Stimulated activated CD8-positive, alpha-beta memory T cell treated with anti-CD3 and anti-CD28 coated beads, Interleukin-15, amount 100 ng/mL, for 4 hours (primary cell): ENCODE data around the gene CACNA2D1.

Source experiments
- DNase-seq, 2 donors: peaks; one replicate each; pipeline ENCODE4 v3.0.0-alpha.2; 2020; ENCODE audit warnings: low read depth in 2 of 2

Gene CACNA2D1

DNA sequence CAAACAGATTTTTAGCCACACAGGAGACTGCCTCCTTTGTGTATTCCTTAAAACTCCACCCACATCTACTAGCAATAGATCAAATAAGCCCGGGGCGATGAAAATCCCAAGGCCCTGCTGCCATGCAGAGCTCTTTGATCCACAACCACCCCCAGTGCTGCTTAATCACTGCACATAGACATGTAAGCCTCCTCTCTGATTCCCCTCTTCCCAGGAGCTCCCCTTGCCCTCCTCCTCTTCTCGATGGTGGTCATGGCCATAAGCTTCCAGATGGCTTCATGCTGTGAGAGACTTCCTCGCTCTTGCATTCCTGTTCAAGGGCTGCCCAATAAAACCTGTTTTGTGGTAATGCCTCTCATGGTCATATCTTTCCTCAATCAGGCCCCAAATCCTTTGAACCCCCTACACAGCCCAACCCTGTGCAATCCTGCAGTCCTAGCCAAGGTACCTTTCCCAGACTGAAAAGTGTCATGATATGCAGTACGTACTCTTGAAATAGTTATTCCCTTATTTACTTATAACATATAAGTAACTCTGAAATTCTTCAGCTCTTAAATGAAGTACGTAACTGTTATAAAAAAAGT lies 158.5 kb downstream of the CACNA2D1 start:
- no peak for DNase-seq

DNA sequence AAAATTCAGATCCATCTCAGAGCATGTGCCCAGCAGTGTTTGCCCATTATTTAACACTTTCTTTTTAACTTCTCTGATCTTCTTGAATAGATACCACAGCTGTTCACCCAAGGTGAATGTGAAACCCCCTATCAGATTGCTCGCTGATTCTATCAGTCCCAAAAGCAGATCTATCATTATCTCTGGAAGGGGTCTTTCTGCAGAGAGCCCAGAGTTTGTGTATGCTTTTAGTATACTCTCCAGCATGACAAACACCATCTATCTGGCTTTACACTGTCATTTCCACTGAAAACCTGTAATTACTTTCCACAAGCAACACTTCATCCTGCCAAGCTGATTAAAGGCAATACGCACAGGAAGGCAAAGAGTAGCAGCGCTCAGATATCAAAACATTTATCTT lies 168.2 kb downstream of the CACNA2D1 start:
- no peak for DNase-seq

DNA sequence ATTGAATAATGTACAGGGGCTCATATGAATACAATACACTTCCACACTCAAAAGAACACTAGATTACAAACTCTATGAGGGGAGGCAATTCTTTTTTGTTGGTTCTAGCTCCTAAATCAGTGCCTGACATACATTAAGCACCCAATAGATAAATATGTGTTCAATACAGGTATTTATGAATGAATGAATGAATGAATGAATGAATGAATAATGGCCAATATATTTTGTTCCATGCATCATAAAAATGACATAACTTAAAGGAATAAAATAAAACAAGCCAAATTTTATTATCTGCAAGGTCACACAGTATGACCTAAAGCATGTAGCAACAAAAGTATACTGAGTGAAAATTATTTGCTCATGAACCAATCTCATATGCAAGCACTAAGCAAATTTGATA lies 168.9 kb downstream of the CACNA2D1 start:
- DNase-seq = no peak

DNA sequence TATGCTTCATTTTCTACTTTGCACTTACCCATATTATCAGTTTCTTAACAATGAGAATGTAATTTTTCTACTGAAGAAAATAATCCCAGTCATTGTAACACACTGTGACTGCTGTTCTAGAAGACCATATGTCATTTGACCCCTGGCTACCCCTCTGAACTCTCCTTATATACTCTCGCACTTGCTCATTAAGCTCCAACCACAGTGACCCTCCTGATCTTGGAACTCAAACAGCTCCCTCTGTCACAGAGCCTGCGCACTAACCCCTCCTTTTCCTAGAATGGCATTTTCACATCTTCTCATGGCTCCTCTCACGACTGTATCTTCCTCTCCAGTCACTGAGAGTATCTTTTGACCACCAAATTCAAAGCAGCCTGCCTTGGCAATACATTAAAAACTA lies 169.7 kb downstream of the CACNA2D1 start:
- no peak for DNase-seq

DNA sequence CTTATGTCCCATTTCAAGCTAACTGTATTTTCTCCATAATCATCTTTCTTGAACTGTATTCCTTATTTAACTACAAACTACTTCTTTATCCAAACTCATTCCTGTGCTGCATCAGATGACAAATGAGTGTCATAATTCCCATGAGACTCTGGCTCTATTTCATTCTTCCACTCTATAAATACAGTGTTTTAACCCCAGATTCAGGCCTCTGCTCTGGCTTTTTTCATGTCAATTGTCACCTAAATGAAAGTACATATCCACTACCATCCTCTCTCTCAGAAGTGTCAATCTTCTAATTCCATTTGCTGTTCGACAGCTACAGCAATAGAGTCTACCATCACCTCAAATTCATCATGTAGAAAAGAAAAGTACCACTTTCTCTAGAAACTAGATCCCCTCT lies 172.7 kb downstream of the CACNA2D1 start:
- DNase-seq = no peak

DNA sequence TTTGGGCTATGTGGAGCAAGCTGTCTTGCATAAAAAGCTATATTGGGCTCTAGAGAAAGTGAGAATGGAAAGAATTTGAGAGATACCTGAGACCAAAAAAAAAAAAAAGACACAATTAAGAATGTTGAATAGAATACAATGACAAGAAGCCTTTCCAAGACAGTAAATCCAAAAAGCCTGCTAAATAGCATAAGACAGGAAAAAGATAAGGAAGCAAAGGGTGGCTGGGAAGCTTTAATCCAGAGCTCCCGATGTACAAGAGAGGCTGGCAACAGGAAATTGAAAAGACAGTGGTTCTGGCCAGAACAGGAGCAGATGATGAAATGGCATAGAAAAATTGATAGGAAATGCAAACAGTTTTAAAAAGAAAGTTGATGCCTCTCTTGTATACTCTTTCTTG lies 174.9 kb downstream of the CACNA2D1 start:
- no peak for DNase-seq

DNA sequence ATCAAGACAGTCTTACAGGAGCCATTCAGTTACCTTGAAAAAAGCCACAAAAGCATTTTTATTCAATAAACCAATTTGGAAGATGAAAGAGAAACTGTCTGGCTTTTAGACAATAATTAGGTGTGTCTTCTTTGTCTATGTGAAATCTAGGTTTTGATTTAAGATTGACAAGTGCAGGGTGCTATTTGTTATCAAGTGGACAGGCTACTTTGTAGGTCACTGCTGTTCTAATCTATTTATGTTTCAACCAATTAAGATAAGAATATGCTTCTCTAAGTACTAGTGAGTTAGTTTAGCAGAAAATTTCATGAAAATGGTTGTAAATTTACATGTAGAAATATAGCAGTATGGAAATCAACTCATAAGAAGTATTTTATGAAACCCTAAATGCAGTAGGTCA lies 177.5 kb downstream of the CACNA2D1 start:
- DNase-seq = no peak

DNA sequence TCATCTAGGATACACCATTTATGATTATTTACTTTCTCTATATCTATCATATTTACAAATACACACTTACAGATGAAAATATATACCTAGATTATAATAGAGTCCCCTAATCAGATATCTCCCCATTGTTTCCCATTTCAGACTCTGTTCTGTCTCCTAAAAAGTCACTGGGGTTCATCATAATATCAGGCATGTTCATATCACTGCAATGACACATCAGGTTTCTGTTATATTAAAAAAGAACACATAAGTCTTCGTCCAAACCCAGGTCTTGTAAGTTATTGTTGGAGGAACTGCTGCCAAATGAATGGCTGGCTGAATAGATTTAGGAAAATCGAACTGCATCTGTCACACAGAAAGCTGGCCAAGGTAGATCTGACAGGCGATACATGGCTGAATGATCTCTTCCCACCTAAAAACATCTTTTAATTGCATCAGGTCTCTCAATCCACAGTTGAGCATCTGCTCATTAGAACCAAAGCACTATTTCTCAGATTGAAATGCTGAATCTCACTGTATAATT lies 178.7 kb downstream of the CACNA2D1 start:
- no peak for DNase-seq

DNA sequence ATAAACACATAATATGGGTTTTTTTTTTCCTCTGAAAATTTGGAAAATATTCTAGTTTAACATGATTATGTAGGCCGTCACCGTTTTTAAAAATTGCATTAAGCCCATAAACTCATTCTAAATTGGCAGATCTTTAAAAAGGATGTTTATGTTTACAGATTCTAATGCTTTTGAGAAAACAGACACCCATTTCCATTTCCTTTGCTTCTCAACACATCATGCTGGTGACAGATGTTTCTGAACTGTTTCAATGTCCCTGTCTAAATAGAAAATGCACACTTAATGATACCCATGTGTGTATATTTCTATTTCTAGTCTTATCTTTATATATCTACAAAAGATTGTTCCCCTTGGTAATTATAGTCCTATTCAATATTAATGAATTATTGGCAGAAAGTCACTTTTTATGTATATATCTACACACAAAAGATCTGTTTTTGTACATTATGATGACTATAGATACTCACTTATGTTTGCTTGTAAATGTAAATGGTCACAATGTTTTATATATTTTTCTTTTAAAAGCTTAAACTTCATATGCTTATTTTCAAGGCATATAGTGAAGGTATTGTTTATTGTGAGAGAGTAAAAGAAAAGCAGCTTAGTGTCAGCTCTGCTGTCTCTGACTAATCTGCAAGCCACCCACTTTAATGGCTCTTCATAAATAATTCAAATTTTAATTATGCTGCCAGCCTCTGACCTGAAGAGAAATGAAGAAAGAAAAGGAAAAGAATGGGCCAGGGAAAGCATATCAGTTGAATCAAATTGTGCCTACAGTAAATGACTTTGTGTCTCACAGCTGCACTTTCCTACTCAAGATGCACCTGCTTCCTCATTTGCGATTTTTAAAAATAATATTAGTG lies 179.4 kb downstream of the CACNA2D1 start:
- DNase-seq = no peak

DNA sequence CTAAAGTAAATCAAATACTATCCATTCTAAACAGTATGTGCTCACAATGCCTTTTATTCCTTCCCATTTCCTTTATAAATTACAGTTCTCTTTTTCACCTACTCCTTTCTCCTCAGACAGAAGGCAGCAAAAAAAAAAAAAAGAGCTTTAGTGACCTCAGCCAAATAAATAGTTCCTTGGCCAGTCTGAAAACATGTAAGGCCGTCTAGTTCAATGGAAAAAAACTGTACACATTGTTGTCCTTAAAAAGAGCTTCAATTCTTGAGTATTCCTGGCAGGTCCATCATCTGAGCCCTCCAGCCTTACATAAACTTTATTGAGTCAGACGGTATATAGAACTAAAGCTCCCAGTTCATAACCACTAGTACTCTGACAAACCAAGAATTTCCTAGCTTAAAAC lies 185.4 kb downstream of the CACNA2D1 start:
- DNase-seq = no peak

DNA sequence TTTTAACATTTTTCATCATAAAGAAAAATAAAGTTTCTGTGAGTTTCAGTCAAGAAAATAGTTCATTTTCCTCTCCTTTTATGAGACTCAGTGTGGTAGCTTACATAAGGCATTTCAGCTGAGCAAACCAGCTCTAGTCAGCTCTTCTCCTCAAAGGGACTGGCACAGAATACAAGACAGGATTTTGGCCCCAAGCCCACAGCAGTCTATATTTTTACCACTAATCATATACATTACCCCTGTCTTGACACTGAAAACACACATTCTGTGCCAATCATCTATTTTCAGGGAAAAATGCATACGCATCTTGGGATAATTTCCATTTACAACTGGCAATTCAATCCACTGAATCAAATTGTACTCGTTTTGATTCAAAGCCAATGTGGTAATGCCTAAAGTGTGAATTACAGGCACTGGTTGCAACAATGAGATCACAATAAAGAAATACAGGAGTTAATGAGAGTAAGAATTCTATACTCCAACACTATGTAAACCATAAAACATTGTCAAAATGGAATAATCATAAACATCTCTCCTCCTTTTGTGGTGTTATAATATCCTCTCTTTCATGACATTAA lies 186.4 kb downstream of the CACNA2D1 start:
- DNase-seq = no peak

DNA sequence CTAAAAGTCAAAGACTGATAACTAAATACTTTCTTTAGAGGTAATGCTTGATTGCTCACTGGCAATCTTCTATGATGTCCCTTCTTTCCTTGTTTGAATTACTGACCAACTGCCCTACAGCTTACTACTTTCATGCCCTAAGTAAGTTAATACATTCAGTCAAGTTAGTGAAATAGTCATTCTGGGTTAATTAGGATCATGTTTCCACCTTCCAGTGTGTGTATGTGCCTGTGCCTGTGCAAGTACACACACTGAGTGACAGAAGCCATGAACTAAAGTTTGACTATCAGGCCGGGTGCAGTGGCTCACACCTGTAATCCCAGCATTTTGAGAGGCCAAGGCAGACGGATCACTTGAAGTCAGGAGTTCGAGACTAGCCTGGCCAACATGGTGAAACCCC lies 187.9 kb downstream of the CACNA2D1 start:
- no peak for DNase-seq

DNA sequence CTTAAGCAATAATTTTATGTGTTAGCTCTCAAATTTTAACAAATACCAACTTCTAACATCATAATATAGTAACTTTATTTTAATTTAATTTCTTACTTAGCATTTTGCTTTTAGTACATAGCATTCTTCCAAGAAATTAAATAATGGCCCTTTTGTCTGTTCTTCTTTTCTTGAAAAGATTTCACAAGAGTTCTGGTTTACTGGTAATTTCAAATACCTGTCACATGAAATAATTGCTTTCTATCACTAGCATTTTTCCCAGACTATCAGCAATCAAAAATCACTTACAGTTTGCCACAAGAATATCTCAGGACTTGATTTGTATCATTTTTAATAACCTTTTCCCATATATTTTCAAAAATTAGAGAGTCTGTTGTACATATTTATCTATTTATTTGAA lies 193.0 kb downstream of the CACNA2D1 start:
- DNase-seq = no peak

DNA sequence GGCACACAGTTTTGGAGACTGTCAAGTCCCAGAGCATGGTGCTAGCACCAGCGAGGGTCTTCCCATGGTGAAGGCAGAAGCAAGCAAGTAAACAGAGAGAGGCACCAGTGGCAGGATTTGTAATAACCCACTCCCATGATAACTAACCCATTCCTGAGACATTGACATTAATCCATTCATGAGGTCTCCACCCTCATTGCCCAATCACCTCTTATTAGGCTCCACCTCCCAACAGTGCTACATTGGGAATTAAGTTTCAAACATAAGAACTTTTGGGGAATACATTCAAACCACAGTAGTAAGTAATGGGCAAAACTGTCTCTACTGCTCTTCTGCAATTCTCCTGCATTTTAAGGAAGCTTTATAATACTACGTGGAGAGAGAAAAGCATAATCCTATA lies 193.6 kb downstream of the CACNA2D1 start:
- DNase-seq = no peak

DNA sequence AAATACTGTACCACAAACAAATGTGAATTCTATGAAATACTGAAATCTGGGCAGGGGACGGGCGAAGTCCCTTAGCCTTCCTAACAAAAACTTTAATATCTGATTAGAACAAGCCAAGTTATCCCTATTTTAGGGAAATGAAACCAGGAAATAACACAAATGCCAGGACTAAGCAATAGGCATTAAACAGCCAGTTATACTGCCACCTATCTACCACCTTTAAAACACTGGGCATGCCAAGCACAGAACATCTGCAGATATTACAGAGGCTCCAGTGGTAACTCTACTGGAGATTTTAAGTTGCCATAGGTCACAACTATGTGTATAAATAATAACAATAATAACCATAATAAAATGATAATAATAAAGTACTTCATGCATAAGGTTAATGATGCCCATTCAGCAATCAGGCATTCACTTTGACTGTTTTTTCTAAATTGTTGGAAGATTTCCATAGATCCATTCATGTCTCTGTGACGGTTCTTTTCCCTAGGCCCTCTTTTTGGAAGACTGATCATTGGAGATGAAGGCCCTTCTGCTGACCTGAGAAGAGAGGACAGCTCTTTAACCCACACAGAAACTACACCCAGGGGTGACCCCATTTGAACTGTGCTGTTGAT lies 195.7 kb downstream of the CACNA2D1 start:
- no peak for DNase-seq

DNA sequence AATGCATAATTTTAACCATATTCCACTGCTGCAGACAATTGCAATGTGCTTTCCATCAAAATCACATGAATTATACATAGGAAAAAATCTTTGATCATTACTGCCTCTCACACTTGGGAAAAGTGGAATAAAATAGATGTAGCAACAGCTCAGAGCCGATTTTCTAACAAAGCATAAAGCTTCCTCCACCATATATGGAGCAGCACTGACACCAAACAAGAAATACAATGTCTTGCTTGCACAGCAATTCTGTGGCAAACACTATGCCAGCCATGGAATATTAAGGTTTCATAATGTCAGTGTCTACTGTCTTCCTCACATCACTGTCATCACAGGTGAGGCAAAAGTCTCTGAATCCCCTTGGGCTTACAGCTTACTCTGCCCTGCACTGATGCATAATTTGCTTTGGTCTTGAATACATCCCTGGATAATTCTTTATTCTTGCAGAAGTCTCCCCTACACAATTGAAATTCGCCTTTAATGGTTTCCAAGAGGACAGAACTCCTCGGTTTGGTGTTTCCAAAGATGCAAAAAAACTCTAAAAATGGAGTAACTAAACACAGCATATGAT lies 198.5 kb downstream of the CACNA2D1 start:
- no peak for DNase-seq

DNA sequence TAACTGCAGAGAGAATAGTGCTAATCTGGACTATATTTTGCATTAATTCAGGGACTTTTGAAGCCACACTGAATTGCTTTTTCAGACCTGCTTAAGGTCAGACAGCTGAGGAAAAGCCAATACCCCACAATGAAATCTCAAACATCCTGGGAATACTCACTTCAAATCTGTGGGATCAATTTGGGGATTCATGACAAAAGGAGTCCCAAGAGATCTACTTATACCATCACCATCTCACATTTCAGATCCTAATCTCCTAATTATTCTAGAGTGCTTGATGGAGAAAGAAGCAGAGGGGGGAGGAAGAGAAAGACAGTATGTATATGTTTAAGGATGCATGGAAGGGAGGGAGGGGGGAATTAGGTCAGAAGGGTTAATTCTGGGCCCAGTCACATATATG lies 202.2 kb downstream of the CACNA2D1 start:
- DNase-seq = no peak

DNA sequence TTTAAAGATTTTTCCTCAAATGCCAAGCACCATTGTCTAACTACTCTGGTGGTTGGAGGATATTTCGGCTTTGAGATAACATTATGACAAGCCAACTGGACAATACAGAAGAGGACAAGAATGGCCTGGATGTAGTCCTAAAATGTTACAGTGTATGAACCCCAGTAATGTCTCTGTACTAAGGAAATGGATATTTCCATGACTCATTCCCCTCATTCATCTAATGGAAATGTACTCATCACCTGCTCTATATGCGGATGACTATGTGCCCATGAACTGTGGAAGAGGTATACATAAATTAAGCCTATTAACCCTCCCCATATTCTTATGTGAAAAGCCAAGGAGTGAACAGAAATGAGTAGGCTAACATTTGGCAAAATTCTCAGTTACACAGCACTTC lies 207.9 kb downstream of the CACNA2D1 start:
- DNase-seq = no peak

DNA sequence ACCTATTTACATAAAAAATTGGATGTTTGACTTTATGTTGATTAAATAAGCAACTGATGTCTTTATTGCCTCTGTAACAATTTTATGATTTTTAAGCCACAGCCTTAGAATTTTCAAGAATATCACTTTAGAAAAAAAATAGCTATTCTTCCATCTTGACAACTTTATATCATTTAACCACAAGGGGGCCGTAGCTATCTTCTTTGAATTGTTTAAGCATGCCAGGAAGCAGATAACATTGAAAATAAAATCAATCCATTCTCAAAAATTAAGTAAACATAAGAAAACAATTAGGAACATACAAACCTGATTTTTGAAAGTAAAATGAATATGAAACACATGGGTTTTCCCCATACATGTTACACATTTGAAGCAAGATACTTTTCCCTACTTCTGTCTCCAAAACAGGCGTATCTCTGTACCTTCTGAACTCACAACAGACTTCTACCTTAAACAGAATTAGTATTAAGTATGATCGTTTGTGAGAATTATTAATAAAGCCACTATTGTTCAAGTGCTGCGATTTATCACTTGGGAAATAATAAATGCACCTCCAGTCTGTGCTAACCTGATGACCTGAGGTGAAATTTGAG lies 209.0 kb downstream of the CACNA2D1 start:
- DNase-seq = no peak

DNA sequence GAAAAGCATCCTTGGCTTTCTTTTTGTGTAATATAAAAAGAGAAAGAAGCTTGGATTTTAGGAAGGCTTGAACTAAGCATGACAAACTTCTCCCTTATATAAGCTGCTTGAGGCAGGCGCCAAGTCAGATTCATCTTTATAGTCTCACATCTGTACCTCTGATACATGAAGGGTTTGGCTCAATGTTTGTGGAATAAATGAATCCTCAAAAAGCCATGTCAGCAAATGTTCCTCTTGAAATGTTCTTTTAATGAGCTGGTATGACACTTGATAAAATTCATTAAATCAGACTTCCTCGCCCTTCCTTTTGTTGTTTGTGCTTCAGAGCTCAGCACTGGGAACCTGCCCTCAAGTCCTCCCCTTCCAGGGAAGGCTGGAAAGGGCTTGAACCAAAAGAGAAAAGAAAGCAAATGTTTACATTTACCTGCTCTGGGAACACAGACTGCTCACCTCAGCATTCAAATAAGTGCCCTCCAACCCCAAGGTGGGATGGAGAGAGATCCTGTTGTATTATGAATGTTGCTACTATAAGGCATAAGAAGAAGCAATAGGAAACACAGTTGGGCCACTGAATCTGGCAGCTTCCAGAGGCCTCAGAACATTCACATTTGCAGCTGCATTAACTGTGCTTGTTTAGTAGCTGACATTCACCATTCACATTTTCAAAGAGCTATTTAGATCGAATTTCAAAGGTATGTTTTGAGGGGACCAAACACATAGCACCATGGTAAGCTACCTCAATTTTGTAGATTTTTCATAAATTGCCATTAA lies 212.6 kb downstream of the CACNA2D1 start:
- no peak for DNase-seq

DNA sequence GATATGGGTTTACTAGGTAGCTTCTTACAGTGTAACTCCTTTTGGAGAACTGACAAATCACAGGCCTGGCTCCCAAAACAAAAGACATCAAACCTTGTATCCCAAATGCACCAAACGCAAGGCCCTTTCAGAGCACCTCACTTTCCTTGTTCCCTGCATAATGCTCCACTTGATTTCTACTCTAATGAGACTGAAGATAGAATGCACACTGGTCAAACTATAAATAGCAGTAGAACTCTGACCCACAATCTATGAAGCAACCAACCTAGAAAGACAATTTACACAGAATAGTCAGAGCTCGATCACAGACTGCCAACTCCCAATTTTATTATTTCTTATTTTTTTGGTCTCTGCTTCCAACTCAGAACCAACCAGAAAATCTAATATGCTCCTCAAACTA lies 214.4 kb downstream of the CACNA2D1 start:
- DNase-seq = no peak
